Fibroblast of lung (primary cell): ENCODE data around the gene SAMSN1. TPM values are rescaled to one million over a fixed set of nuclear protein-coding genes. Genes with fewer than 3 reads are reported as not detected.

Experiments
- DNase-seq, 2 donors: peaks; one replicate each; pipeline versions ENCODE4 v3.0.0 to v3.0.0-alpha.2; 2010; ENCODE audit warnings: low read depth in 2 of 2
- H2AFZ ChIP-seq: 2 replicates; pipeline ENCODE4 v1.5.1; 2012; ENCODE audit warnings: low read length, control low read depth, inconsistent platforms
- H3K27ac ChIP-seq: 2 replicates; pipeline ENCODE4 v1.5.1; 2011; ENCODE audit warnings: low read length, control low read depth; ENCODE audit not compliant: insufficient read depth
- H3K27me3 ChIP-seq: 2 replicates; pipeline ENCODE4 v1.5.1; 2011; ENCODE audit warnings: mild to moderate bottlenecking, low read length; ENCODE audit not compliant: control insufficient read depth, insufficient read depth
- H3K36me3 ChIP-seq: 2 replicates; pipeline ENCODE4 v1.5.1; 2011; ENCODE audit warnings: low read length; ENCODE audit not compliant: control insufficient read depth, insufficient read depth
- H3K4me1 ChIP-seq: 2 replicates; pipeline ENCODE4 v1.5.1; 2011; ENCODE audit warnings: low read length; ENCODE audit not compliant: control insufficient read depth, insufficient read depth; ENCODE audit errors: extremely low read depth
- H3K4me2 ChIP-seq: 2 replicates; pipeline ENCODE4 v1.5.1; 2011; ENCODE audit warnings: low read length, control low read depth; ENCODE audit not compliant: insufficient read depth; ENCODE audit errors: extremely low read depth
- H3K4me3 ChIP-seq, 4 experiments: fragments of 200-600 bp in 1 of 4; sonication (generic) in 1 of 4; replicated peaks in 1 of 4; 2 replicates each; pipeline ENCODE4 v1.5.1; 2011 to 2016; ENCODE audit warnings: low read length in 4 of 4, low read depth in 3 of 4, mild to moderate bottlenecking in 3 of 4, control low read depth in 2 of 4, inconsistent platforms in 1 of 4, mixed read lengths in 1 of 4; ENCODE audit not compliant: insufficient read depth in 1 of 4; ENCODE audit errors: control extremely low read depth in 1 of 4
- H3K79me2 ChIP-seq: 2 replicates; pipeline ENCODE4 v1.5.1; 2012; ENCODE audit warnings: mild to moderate bottlenecking, low read length, inconsistent platforms; ENCODE audit not compliant: control insufficient read depth, insufficient read depth
- H3K9ac ChIP-seq: 2 replicates; pipeline ENCODE4 v1.5.1; 2011; ENCODE audit warnings: mild to moderate bottlenecking, low read length, control low read depth; ENCODE audit not compliant: insufficient read depth
- H3K9me3 ChIP-seq: 2 replicates; pipeline ENCODE4 v1.5.1; 2012; ENCODE audit warnings: low read depth, low read length; ENCODE audit not compliant: control insufficient read depth, insufficient read depth
- H4K20me1 ChIP-seq: 2 replicates; pipeline ENCODE4 v1.5.1; 2011; ENCODE audit warnings: low read length; ENCODE audit not compliant: control insufficient read depth, insufficient read depth; ENCODE audit errors: extremely low read depth
- CTCF ChIP-seq, 2 donors: IDR thresholded peaks in 1 of 2; conservative IDR thresholded peaks in 1 of 2; 1 replicate in 1 of 2; 2 replicates in 1 of 2; pipeline ENCODE4 v1.5.1; 2011 to 2012; ENCODE audit warnings: low read length in 2 of 2, control low read depth in 1 of 2, inconsistent platforms in 1 of 2, low read depth in 1 of 2, mild to moderate bottlenecking in 1 of 2
- EZH2 ChIP-seq: IDR thresholded peaks from 2 replicates; pipeline ENCODE4 v1.5.1; 2012; ENCODE audit warnings: low read length, control low read depth, mild to moderate bottlenecking; ENCODE audit errors: missing control alignments
- polyA plus RNA-seq, 2 donors: library from polyadenylated mRNA; depleted of rRNA in 1 of 2; stranded (reverse) in 1 of 2; unstranded in 1 of 2; fragments of >200 nt; gene quantifications; 2 replicates each; pipeline ENCODE4 v1.2.1, GENCODE V29; 2011 to 2012; ENCODE audit warnings: missing spikeins in 1 of 2
- total RNA-seq: library from RNA; depleted of rRNA; stranded (reverse); fragments of >200 nt; gene quantifications from 2 replicates; pipeline ENCODE4 v1.2.1, GENCODE V29; 2014

Gene SAMSN1
- total and polyA plus RNA-seq, 2 donors (not counting 1 experiment from before 2014, with no cell fraction given) = not detected

- no peak overlapping the region for H3K4me2 ChIP-seq
- H4K20me1 ChIP-seq = no peaks in the 10 kb centered on the region
- TF ChIP-seq EZH2 (no peak), CTCF (conservative IDR thresholded peaks at IDR 0.05 in 1 of 2, IDR thresholded peaks at IDR 0.05 in 1 of 2; ENCODE audit: low read depth in 1 of 2, low read length in 2 of 2) (no peak)
- H3K79me2 ChIP-seq = no peaks in the 10 kb centered on the region
- no peaks in the 10 kb centered on the region for H3K9me3 ChIP-seq
- H2AFZ ChIP-seq = no peak overlapping the region
- H3K27ac ChIP-seq = no peak overlapping the region
- H3K4me1 ChIP-seq = no peaks in the 10 kb centered on the region
- no peaks in the 10 kb centered on the region for H3K36me3 ChIP-seq
- no peak overlapping the region for H3K9ac ChIP-seq
- DNase-seq = no peak
- no peak overlapping the region for H3K4me3 ChIP-seq
- H3K27me3 ChIP-seq = no peaks in the 10 kb centered on the region
Observed at GRCh38 chr21:14572204-14572780, 26.2 kb upstream of the SAMSN1 start.

DNA sequence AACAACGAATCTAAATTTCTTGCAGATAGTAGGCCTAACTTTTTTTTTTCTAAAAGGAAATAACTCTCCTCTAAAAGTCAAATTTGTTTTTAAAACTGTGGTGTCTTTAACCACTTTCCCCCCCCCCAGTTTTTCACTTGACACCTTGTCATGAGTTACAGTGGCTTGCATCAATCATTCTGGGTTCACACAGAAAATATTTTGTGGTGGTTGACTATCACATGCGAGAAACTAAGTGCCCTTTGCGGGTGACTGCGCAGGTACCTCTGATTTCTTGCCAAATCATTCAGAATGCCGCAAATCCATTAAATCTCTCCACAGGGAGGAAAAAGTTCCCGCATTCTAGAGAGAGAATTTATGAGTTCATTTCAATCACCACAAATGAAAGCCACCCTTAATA lies 23.8 kb upstream of the SAMSN1 start:
- Histone ChIP-seq H3K4me2 (no peak overlapping the region), H3K4me1 (no peaks in the 10 kb centered on the region), H3K79me2 (no peaks in the 10 kb centered on the region), H2AFZ (no peak overlapping the region), H3K9me3 (no peaks in the 10 kb centered on the region), H3K27me3 (no peaks in the 10 kb centered on the region), H3K9ac (no peak overlapping the region), H3K36me3 (no peaks in the 10 kb centered on the region), H3K27ac (no peak overlapping the region), H3K4me3 (no peak overlapping the region), H4K20me1 (no peaks in the 10 kb centered on the region)
- DNase-seq = no peak
- TF ChIP-seq CTCF (conservative IDR thresholded peaks at IDR 0.05 in 1 of 2, IDR thresholded peaks at IDR 0.05 in 1 of 2; ENCODE audit: low read depth in 1 of 2, low read length in 2 of 2) (no peak), EZH2 (no peak)

GRCh38 chr21:14569026-14569621 lies 23.0 kb upstream of the SAMSN1 start:
- no peaks in the 10 kb centered on the region for H3K27me3 ChIP-seq
- no peak overlapping the region for H3K27ac ChIP-seq
- H3K4me3 ChIP-seq = no peak overlapping the region
- no peak overlapping the region for H3K9ac ChIP-seq
- no peak for DNase-seq
- no peak overlapping the region for H2AFZ ChIP-seq
- no peaks in the 10 kb centered on the region for H3K79me2 ChIP-seq
- no peaks in the 10 kb centered on the region for H3K36me3 ChIP-seq
- H4K20me1 ChIP-seq = no peaks in the 10 kb centered on the region
- no peaks in the 10 kb centered on the region for H3K9me3 ChIP-seq
- no peak for TF ChIP-seq EZH2
- TF ChIP-seq CTCF (conservative IDR thresholded peaks at IDR 0.05 in 1 of 2, IDR thresholded peaks at IDR 0.05 in 1 of 2; ENCODE audit: low read depth in 1 of 2, low read length in 2 of 2) = no peak
- no peak overlapping the region for H3K4me2 ChIP-seq
- H3K4me1 ChIP-seq = no peaks in the 10 kb centered on the region
